A673 (cell line): ENCODE results near the gene HMCN2. TPM values are rescaled to one million over a fixed set of nuclear protein-coding genes. Genes with fewer than 3 reads are reported as not detected.

ENCODE experiments used
- BruUV-seq: library from RNA; stranded (reverse); fragments of 400-500 nt; replicated peaks from 2 replicates; lab custom pipeline; 2021; lab: Mats Ljungman, UMichigan
- CTCF ChIA-PET: fragments of 300-600 bp; sonication (Branson Sonifier 250); formaldehyde crosslinking; loops from one replicate; lab custom pipeline; 2022; ENCODE audit warnings: antibody characterized with exemption; lab: Charles Lee
- POLR2A ChIA-PET: fragments of 300-600 bp; sonication (Branson Sonifier 250); formaldehyde crosslinking; loops from one replicate; lab custom pipeline; 2022; ENCODE audit warnings: antibody characterized with exemption; ENCODE audit not compliant: low non-redundant PET; lab: Charles Lee
- DNase-seq: peaks from one replicate; pipeline ENCODE4 v3.0.0-alpha.2; 2015; ENCODE audit warnings: low spot score
- H3K27ac ChIP-seq: fragments of 200-600 bp; sonication (generic); 2 replicates; pipeline ENCODE4 v1.5.1; 2016; ENCODE audit warnings: mixed run types, low read depth, mild to moderate bottlenecking, mixed read lengths, antibody characterized with exemption, low read length; ENCODE audit not compliant: poor library complexity, severe bottlenecking
- H3K27me3 ChIP-seq: fragments of 200-600 bp; sonication (generic); replicated peaks from 2 replicates; pipeline ENCODE4 v1.6.1; 2017; ENCODE audit warnings: mixed run types, low read depth, mild to moderate bottlenecking, mixed read lengths, antibody characterized with exemption, low read length; ENCODE audit not compliant: insufficient read depth, poor library complexity
- H3K36me3 ChIP-seq: fragments of 200-600 bp; sonication (generic); 2 replicates; pipeline ENCODE4 v1.6.1; 2016; ENCODE audit warnings: mixed run types, mild to moderate bottlenecking, mixed read lengths, antibody characterized with exemption, low read length; ENCODE audit not compliant: insufficient read depth, poor library complexity, severe bottlenecking
- H3K4me1 ChIP-seq: fragments of 200-600 bp; sonication (generic); 2 replicates; pipeline ENCODE4 v1.6.1; 2017; ENCODE audit warnings: mixed run types, mild to moderate bottlenecking, mixed read lengths, antibody characterized with exemption, low read length; ENCODE audit not compliant: insufficient read depth, poor library complexity, severe bottlenecking
- H3K4me3 ChIP-seq: fragments of 200-600 bp; sonication (generic); 2 replicates; pipeline ENCODE4 v1.5.1; 2016; ENCODE audit warnings: low read depth, mixed run types, mild to moderate bottlenecking, mixed read lengths, low read length; ENCODE audit not compliant: poor library complexity, severe bottlenecking
- H3K9me3 ChIP-seq: fragments of 200-600 bp; sonication (generic); 2 replicates; pipeline ENCODE4 v1.6.1; 2016; ENCODE audit warnings: mixed run types, low read depth, mild to moderate bottlenecking, mixed read lengths, antibody characterized with exemption, low read length; ENCODE audit not compliant: poor library complexity, severe bottlenecking
- CTCF ChIP-seq: fragments of 300-800, 200-600 bp; sonication (generic); conservative IDR thresholded peaks from 2 replicates; pipeline ENCODE4 v1.5.1; 2017; ENCODE audit warnings: low read depth, mild to moderate bottlenecking, antibody characterized with exemption, low read length, moderate library complexity, mixed read lengths
- EZH2 ChIP-seq: fragments of 200-600 bp; sonication (generic); IDR thresholded peaks from 2 replicates; pipeline ENCODE4 v1.6.1; 2017; ENCODE audit warnings: borderline replicate concordance, low read depth, mild to moderate bottlenecking, mixed read lengths, antibody characterized with exemption, low read length; ENCODE audit not compliant: poor library complexity, severe bottlenecking
- intact Hi-C: fragments of 100-400 bp; cut with micrococcal nuclease; formaldehyde crosslinking; loops from one replicate; pipeline ENCODE4 v1.10.0; 2022; ENCODE audit not compliant: unreplicated experiment
- total RNA-seq: library from RNA; stranded (reverse); gene quantifications from 2 replicates; pipeline ENCODE4 v1.2.3, GENCODE V29; 2021

The HMCN2 gene
- total RNA-seq, 1 experiment from 2014 or later, result 0.28 TPM

GRCh38 chr9:130477564-130477963 is 212.0 kb downstream of the HMCN2 start:
- POLR2A ChIA-PET, result no interaction called here

GRCh38 chr9:130478152-130478551 is 212.6 kb downstream of the HMCN2 start:
- Histone ChIP-seq H3K4me1 (peaks cover 11% of the 10 kb centered on the region), H3K27ac (no peak overlapping the region), H3K4me3 (no peak overlapping the region), H3K36me3 (no peaks in the 10 kb centered on the region), H3K9me3 (no peaks in the 10 kb centered on the region), H3K27me3 (peaks cover 6% of the 10 kb centered on the region)
- intact Hi-C loops, result no loop called here
- POLR2A ChIA-PET, result no interaction called here
- no peak for DNase-seq
- no TSS peak for BruUV-seq
- CTCF ChIA-PET, result no interaction called here
- TF ChIP-seq EZH2 (no peak), CTCF (no peak)

More at GRCh38 chr9:130477564-130477963, 212.0 kb downstream of the HMCN2 start:
- CTCF ChIA-PET, result no interaction called here
- Histone ChIP-seq H3K9me3 (no peaks in the 10 kb centered on the region), H3K36me3 (no peaks in the 10 kb centered on the region), H3K27ac (no peak overlapping the region), H3K4me3 (no peak overlapping the region), H3K4me1 (peaks cover 11% of the 10 kb centered on the region), H3K27me3 (peaks cover 2% of the 10 kb centered on the region)
- DNase-seq, result no peak
- TF ChIP-seq EZH2, result no peak
- no peak for TF ChIP-seq CTCF
- BruUV-seq, result no TSS peak
- intact Hi-C loops, result no loop called here

GRCh38 chr9:130478736-130479575 is 213.4 kb downstream of the HMCN2 start:
- TF ChIP-seq CTCF (no peak), EZH2 (no peak)
- POLR2A ChIA-PET, result no interaction called here
- Histone ChIP-seq H3K4me1 (peaks cover 11% of the 10 kb centered on the region), H3K9me3 (no peaks in the 10 kb centered on the region), H3K4me3 (no peak overlapping the region), H3K27me3 (peaks cover 12% of the 10 kb centered on the region), H3K27ac (no peak overlapping the region), H3K36me3 (no peaks in the 10 kb centered on the region)
- intact Hi-C loops, result no loop called here
- no TSS peak for BruUV-seq
- peak; percentile 24 for DNase-seq
- CTCF ChIA-PET, result no interaction called here
